Vagina (tissue), 2 donors: ENCODE results near the gene FIBCD1.

Experiments used
- POLR2AphosphoS5 ChIP-seq, 2 donors: sonication (generic); formaldehyde crosslinking; IDR thresholded peaks; one replicate each; pipeline ENCODE4 v1.9.0; 2017; ENCODE audit warnings: antibody characterized with exemption in 2 of 2, mild to moderate bottlenecking in 2 of 2, low read depth in 1 of 2; ENCODE audit not compliant: insufficient read depth in 1 of 2
- TF ChIP-seq, protein P1 (sequence below), 3 experiments: fragments of 450-650 bp in 2 of 3; fragments of 200-600 bp in 1 of 3; sonication (generic) in 1 of 3; IDR thresholded peaks; one replicate each; pipeline ENCODE4 v1.5.1; 2017 to 2019; ENCODE audit warnings: antibody characterized with exemption in 3 of 3, mild to moderate bottlenecking in 2 of 3, moderate library complexity in 2 of 3

DNA sequence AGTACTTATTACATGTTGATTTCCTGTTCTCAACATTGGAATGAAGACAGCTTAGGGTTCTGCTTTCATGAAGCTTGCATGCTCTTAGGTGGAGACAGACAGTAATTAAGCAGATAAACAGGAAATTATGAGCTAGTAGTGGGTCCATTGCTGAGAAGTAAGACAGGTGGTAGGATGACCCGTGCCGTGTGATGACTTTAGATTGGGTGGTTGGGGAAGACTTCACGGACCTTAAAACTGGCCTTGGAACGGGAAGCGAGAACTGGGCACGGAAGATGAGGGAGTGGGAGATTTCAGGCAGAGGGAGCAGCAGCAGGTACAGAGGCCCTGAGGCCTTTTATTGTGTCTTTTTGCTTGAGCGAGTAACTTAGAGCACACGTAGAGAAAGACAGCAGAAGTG, 76.8 kb downstream of the FIBCD1 start:
- TF ChIP-seq, protein P1, sequence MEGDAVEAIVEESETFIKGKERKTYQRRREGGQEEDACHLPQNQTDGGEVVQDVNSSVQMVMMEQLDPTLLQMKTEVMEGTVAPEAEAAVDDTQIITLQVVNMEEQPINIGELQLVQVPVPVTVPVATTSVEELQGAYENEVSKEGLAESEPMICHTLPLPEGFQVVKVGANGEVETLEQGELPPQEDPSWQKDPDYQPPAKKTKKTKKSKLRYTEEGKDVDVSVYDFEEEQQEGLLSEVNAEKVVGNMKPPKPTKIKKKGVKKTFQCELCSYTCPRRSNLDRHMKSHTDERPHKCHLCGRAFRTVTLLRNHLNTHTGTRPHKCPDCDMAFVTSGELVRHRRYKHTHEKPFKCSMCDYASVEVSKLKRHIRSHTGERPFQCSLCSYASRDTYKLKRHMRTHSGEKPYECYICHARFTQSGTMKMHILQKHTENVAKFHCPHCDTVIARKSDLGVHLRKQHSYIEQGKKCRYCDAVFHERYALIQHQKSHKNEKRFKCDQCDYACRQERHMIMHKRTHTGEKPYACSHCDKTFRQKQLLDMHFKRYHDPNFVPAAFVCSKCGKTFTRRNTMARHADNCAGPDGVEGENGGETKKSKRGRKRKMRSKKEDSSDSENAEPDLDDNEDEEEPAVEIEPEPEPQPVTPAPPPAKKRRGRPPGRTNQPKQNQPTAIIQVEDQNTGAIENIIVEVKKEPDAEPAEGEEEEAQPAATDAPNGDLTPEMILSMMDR (IDR thresholded peaks at IDR 0.05), result no peak
- TF ChIP-seq POLR2AphosphoS5 (IDR thresholded peaks at IDR 0.05; ENCODE audit: insufficient read depth in 1 of 2, low read depth in 1 of 2), result no peak
